ENCODE results near the gene PKD2L1.

Gene PKD2L1

DNA sequence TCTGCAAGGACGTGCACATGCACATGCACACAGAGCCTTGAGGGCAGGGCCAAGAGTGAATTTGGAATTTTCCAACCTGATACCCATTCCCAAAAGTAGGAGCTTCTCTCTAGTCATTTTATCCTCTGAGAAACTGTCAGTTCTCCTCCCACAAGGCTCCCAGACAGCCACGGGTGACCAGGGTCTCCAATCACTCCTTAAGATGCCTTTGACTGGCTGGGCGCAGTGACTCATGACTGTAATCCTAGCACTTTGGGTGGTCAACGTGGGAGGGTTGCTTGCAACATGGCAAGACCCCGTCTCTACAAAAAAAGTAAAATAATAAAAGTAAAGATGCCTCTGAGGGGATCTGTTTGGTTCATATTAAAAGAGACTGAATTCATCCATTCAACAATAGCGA is 30.2 kb upstream of the PKD2L1 start:
- DNase-seq (ENCODE audit: insufficient read length, low spot score) (no peak), FAIRE-seq (no peak)
- TF ChIP-seq, protein P1, sequence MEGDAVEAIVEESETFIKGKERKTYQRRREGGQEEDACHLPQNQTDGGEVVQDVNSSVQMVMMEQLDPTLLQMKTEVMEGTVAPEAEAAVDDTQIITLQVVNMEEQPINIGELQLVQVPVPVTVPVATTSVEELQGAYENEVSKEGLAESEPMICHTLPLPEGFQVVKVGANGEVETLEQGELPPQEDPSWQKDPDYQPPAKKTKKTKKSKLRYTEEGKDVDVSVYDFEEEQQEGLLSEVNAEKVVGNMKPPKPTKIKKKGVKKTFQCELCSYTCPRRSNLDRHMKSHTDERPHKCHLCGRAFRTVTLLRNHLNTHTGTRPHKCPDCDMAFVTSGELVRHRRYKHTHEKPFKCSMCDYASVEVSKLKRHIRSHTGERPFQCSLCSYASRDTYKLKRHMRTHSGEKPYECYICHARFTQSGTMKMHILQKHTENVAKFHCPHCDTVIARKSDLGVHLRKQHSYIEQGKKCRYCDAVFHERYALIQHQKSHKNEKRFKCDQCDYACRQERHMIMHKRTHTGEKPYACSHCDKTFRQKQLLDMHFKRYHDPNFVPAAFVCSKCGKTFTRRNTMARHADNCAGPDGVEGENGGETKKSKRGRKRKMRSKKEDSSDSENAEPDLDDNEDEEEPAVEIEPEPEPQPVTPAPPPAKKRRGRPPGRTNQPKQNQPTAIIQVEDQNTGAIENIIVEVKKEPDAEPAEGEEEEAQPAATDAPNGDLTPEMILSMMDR (IDR thresholded peaks at IDR 0.05; ENCODE audit: insufficient read depth, missing control alignments), result no peak

DNA sequence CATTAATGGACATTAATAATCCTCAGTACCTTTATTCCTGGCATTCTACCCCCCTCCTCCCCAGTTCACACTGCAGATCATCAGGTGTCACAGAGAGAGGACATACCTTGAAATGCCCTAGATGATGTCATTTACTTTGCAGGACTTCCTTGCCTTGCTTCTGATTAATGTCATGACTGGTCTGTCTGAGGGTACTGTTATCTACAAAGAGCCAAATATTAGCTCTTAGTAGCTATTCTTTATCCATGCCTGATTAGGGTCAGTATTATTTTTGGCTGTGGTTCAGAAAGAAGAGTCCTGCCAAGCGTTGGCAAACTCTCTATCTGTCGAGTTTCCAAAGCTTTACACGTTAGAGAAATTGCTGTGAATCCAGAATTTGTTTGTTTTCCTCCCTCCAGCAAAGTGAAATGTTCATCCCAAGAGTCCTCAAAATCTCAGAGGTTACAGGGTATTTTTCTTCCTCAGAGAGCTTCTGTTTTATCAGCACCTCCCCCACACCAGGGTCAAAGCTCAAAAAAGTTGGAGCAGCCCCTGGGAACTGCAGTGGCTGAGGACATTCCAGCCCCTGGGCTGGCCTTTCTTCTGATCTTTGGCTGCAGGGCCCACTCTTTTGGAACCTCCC is 29.6 kb upstream of the PKD2L1 start:
- DNase-seq (ENCODE audit: insufficient read length, low spot score) (no peak), FAIRE-seq (no peak)
- TF ChIP-seq, protein P1 (IDR thresholded peaks at IDR 0.05; ENCODE audit: insufficient read depth, missing control alignments), result no peak

DNA sequence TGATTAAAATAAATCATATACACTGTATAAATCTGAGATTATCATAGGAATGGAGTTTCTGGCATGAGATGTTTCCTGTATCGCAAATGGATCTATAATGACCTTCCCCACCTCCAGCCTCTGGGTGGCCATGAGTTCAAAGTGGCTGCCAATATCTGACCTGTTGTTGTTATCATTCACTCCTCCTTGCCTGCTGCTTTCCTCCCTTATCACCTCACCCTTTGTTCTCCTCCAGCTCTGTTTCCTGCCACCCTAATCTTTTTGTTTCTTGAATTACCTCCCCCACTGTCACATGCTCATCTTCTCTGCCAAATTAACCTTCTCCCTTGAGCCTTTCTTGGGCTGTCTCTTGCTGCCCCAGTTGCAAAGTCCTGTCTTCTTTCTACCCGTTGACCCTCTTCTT is 29.0 kb upstream of the PKD2L1 start:
- TF ChIP-seq, protein P1 (IDR thresholded peaks at IDR 0.05; ENCODE audit: insufficient read depth, missing control alignments), result no peak
- no peak for DNase-seq (ENCODE audit: insufficient read length, low spot score)
- no peak for FAIRE-seq

DNA sequence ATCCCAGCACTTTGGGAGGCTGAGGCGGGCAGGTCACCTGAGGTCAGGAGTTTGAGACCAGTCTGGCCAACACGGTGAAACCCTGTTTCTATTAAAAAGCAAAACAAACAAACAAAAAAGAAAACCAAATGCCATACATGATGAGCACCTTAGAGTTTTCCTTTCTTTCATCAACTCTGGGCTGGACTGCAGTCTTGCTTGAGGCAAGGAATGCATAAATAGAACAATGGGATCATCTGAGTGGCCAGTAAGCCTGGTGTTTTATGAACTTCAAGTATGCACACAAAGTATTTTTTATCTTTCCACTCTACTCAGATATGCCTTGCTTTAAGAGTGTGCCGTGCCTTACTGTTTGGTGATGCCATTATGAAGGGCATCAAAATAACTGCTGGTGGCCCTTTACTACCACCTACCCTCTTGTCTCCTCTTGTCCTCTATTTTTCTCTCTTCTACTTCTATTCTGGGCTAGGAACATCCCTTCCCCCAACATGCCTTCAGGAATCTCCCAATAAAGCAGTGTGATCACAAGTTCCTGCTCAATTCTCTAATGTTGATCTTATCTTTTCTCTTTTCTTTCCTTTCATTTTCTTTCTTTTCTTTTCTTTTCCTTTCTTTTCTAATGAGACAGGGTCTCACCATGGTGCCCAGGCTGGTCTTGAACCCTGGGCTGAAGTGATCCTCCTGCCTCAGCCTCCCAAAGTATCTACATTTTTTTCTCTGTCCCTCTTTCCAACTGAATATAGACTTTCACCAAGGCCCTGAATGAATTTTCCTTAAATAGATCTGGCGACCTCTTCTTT is 27.2 kb upstream of the PKD2L1 start:
- TF ChIP-seq, protein P1 (IDR thresholded peaks at IDR 0.05; ENCODE audit: insufficient read depth, missing control alignments), result no peak
- DNase-seq (ENCODE audit: insufficient read length, low spot score), result no peak
- FAIRE-seq, result no peak

DNA sequence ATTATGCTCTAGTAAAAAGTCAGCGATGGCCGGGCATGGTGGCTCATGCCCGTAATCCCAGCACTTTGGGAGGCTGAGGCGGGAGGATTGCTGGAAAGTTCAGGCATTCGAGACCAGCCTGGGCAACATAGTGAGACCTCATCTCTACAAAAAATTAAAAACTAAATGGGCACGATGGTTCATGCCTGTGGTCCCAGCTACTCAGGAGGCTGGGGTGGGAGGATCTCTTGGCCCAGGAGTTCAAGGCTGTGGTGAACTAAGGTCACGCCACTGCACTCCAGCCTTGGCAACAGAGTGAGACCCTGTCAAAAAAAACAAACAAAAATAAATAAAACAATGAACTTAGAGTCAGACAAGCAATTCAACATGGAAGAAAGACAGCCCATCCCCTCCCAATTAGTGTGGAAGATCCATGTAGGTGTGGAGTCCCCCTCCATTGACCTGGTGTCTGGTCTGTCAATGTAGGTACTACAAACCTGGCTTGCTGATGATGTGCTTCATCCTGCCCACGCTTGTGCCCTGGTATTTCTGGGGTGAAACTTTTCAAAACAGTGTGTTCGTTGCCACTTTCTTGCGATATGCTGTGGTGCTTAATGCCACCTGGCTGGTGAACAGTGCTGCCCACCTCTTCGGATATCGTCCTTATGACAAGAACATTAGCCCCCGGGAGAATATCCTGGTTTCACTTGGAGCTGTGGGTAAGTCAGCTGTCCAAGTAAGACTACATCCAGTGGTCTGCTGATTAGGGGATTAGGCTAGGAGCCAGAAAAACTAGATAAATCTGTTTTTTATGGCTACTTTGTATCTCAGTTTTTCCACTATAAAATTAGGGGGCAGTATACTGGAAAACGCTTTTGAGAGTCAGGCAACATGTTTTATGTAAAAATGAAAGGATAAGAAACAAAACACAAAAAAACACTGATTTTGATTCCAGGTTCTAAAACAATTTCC is 26.3 kb upstream of the PKD2L1 start:
- DNase-seq (ENCODE audit: insufficient read length, low spot score) (no peak), FAIRE-seq (no peak)
- TF ChIP-seq, protein P1 (IDR thresholded peaks at IDR 0.05; ENCODE audit: insufficient read depth, missing control alignments), result no peak

DNA sequence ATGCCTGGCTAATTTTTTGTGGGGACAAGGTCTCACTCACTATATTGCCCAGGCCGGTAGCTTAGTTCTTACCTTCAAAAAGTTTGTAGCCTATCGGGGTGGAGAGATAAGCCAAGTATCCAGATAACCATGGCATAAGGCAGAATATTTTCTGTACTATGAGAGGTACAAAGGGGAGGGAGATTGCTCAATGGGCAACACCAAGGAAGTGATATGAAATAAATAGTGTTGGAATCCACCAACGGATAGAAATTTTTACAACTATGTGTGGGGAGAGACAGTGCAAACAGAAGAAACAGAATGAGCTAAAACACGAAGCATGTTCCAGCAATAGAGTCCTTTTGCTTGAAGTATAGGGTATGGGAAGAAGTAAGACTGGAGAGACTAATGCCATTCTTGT is 25.1 kb upstream of the PKD2L1 start:
- TF ChIP-seq, protein P1 (IDR thresholded peaks at IDR 0.05; ENCODE audit: insufficient read depth, missing control alignments), result no peak
- DNase-seq (ENCODE audit: insufficient read length, low spot score) (no peak), FAIRE-seq (no peak)
